A549 (cell line): ENCODE measurements around the gene RBBP8.

Experiments
- CBX2 ChIP-seq: fragments of 200-600 bp; sonication (generic); IDR thresholded peaks from 2 replicates; pipeline ENCODE4 v1.6.1; 2016; ENCODE audit warnings: low read depth, mild to moderate bottlenecking, borderline replicate concordance
- CTCF ChIP-seq: fragments of >200 bp; sonication (Bioruptor Twin); formaldehyde crosslinking; IDR thresholded peaks from 3 replicates; pipeline ENCODE4 v1.5.1; 2016
- EP300 ChIP-seq, 2 experiments: fragments of >200 bp; sonication (Bioruptor Twin); formaldehyde crosslinking; IDR thresholded peaks; 2 replicates in 1 of 2; 3 replicates in 1 of 2; pipeline ENCODE4 v1.6.1; 2016 to 2017
- HDAC2 ChIP-seq: fragments of 200-600 bp; sonication (generic); IDR thresholded peaks from 2 replicates; pipeline ENCODE4 v1.6.1; 2016
- HMGXB4 ChIP-seq: fragments of 250-450 bp; sonication (Bioruptor Pico); IDR thresholded peaks from 2 replicates; pipeline ENCODE4 v1.5.0; 2021; ENCODE audit warnings: mild to moderate bottlenecking, moderate library complexity, borderline replicate concordance
- HOXB5 ChIP-seq: fragments of 250-450 bp; sonication (Bioruptor Pico); IDR thresholded peaks from 2 replicates; pipeline ENCODE4 v1.5.0; 2020; ENCODE audit warnings: mild to moderate bottlenecking, moderate library complexity
- MYC ChIP-seq: IDR thresholded peaks from 2 replicates; pipeline ENCODE4 v1.6.1; 2012; ENCODE audit warnings: mild to moderate bottlenecking, inconsistent platforms, low read length, improper control_type of control experiment, borderline replicate concordance
- POLR2A ChIP-seq: IDR thresholded peaks from 2 replicates; pipeline ENCODE4 v1.6.1; 2012; ENCODE audit warnings: mild to moderate bottlenecking, low read length
- SMC3 ChIP-seq: fragments of >200 bp; sonication (Bioruptor Twin); formaldehyde crosslinking; IDR thresholded peaks from 3 replicates; pipeline ENCODE4 v1.6.1; 2018; ENCODE audit warnings: inconsistent platforms
- TP53 ChIP-seq: fragments of 250-450 bp; sonication (Bioruptor Pico); IDR thresholded peaks from 2 replicates; pipeline ENCODE4 v1.5.0; 2021; ENCODE audit warnings: mild to moderate bottlenecking, moderate library complexity

- no peak for TF ChIP-seq HOXB5 (CRISPR knock-in tag)
- no peak for TF ChIP-seq CTCF
- TF ChIP-seq POLR2A, result no peak
- no peak for TF ChIP-seq MYC
- TF ChIP-seq HDAC2, result no peak
- no peak for TF ChIP-seq EP300 (IDR thresholded peaks at IDR 0.05)
- no peak for TF ChIP-seq TP53
- no peak for TF ChIP-seq HMGXB4 (CRISPR knock-in tag)
- no peak for TF ChIP-seq CBX2
- no peak for TF ChIP-seq SMC3
Measured at GRCh38 chr18:22962004-22962403, 28.9 kb downstream of the RBBP8 start.
